Activated naive CD4-positive, alpha-beta T cell treated with anti-CD3 and anti-CD28 coated beads, Interleukin-2, amount 50 U/mL, for 24 hours (primary cell): ENCODE results near the gene GNG5.
"Not testable (repeated sequence)": the region's sequence is repeated elsewhere in the genome, so short reads cannot be mapped to it uniquely, and the experiment has no call there.

Source experiments
- H3K27ac Mint-ChIP-seq: one replicate; pipeline ENCODE4 v1.8.0; 2021; ENCODE audit warnings: mild to moderate bottlenecking, mixed read lengths
- H3K27me3 Mint-ChIP-seq: one replicate; pipeline ENCODE4 v1.8.0; 2021; ENCODE audit warnings: mixed read lengths
- H3K36me3 Mint-ChIP-seq: one replicate; pipeline ENCODE4 v1.8.0; 2021; ENCODE audit warnings: mixed read lengths
- H3K4me1 Mint-ChIP-seq: one replicate; pipeline ENCODE4 v1.8.0; 2021; ENCODE audit warnings: mixed read lengths
- H3K4me3 Mint-ChIP-seq: one replicate; pipeline ENCODE4 v1.8.0; 2021; ENCODE audit warnings: mild to moderate bottlenecking, mixed read lengths
- H3K9me3 Mint-ChIP-seq: one replicate; pipeline ENCODE4 v1.8.0; 2021; ENCODE audit warnings: mixed read lengths

Gene GNG5

DNA sequence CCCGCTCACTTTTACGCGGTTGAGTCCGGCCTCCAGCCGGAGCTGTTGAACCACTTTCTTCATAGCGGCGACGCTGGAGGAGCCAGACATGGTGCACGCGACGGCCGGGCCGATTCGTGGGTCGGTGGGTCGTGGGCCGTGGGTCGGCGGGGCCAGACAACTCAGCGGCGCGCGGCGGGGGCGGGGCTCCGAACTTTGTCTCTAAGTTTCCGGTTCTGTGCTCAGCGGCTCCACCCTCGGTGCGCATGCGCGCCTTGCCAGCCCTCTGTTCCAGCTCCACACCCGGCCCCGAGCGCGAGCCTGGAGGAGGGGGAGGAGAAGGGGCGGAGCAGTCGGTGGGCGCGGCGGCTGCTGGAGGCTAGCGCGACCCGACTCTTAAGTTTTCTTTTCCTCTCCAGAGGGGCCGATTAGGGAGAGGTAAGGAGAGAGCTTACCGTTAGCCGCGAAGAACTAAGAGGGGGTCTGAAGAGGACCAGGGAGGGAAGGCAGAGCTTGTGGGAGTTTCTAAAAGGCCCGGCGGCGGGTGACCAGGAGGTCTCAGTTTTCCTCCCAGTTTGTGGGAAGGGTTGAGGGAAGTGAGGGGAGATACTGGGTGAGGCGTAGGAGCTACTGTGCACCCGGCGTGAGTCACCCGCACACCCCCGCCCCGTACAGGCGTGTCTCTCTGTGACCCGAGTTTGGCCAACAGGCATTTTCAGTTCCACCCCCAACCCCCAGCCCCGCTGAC lies at the start of gene GNG5, which contains the start of gene SPATA1:
GNG5 (minus strand) TSS at position 580 of the 727 bp plus-strand sequence; CDS start at position 90, 490 bp downstream.
SPATA1 (plus strand) TSS at position 385 of the 727 bp plus-strand sequence. CDS start 9,974 bp downstream, outside the sequence.
- H3K4me1 Mint-ChIP-seq, result peaks cover 50% of the 10 kb centered on the region
- H3K27me3 Mint-ChIP-seq, result no peaks in the 10 kb centered on the region
- H3K36me3 Mint-ChIP-seq, result peaks cover 18% of the 10 kb centered on the region
- H3K9me3 Mint-ChIP-seq, result peaks cover 6% of the 10 kb centered on the region
- peak within 1 kb of the TSS; percentile 96 for H3K4me3 Mint-ChIP-seq
- peak within 1 kb of the TSS; percentile 99 for H3K27ac Mint-ChIP-seq

DNA sequence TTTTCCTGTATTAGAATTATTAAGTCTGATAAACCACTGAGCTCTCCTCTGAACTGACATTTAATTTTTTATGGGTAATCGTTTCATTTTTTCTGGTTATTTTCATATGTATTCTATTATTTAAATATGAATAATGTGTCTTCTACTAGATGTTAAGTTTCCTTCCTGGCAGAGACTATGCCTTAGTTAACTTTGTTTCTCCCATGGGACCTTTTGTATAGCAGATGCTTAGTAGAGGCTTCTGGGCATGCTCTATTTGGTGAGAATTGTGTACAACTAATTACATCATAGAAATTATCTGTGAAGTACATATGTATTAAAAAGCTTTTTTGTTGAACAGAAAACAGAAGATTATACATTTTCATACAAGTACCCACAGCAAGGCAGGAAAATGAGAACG lies 44.4 kb upstream of the GNG5 start:
- Mint-ChIP-seq H3K4me3 (no peak overlapping the region), H3K9me3 (no peaks in the 10 kb centered on the region), H3K4me1 (no peaks in the 10 kb centered on the region), H3K27me3 (no peaks in the 10 kb centered on the region), H3K27ac (no peak overlapping the region), H3K36me3 (peaks cover 2% of the 10 kb centered on the region)

- no peak overlapping the region for H3K4me3 Mint-ChIP-seq
- H3K36me3 Mint-ChIP-seq, result peaks cover 11% of the 10 kb centered on the region
- no peaks in the 10 kb centered on the region for H3K27me3 Mint-ChIP-seq
- no peak overlapping the region for H3K27ac Mint-ChIP-seq
- H3K4me1 Mint-ChIP-seq, result peaks cover 12% of the 10 kb centered on the region
- H3K9me3 Mint-ChIP-seq, result no peaks in the 10 kb centered on the region
Observed at GRCh38 chr1:84541679-84542078, 35.3 kb upstream of the GNG5 start.

DNA sequence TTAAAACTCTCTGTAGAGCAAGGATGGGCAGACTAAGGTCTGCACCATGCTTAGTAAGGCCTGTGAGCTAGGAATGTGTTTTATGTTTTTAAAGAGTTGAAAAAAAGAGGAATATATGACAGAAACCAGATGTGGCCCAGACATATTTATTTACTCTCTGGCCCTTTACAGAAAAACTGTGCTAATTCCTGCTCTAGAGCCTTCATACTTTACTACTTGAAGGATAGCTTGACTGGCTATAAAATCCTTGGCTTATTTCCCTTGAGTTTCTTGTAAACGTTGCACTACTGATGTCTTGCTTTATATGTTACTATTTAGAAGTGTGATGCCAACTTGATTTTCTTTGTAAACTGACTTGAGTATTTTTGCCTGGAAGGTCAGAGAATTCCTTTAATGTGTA lies 34.4 kb upstream of the GNG5 start:
- Mint-ChIP-seq H3K27ac (no peak overlapping the region), H3K4me3 (no peak overlapping the region), H3K4me1 (peaks cover 12% of the 10 kb centered on the region), H3K9me3 (no peaks in the 10 kb centered on the region), H3K36me3 (peaks cover 11% of the 10 kb centered on the region), H3K27me3 (no peaks in the 10 kb centered on the region)

GRCh38 chr1:84539972-84540371 lies 33.6 kb upstream of the GNG5 start:
- no peak overlapping the region for H3K4me3 Mint-ChIP-seq
- H3K4me1 Mint-ChIP-seq, result peaks cover 12% of the 10 kb centered on the region
- H3K36me3 Mint-ChIP-seq, result peaks cover 12% of the 10 kb centered on the region
- H3K27ac Mint-ChIP-seq, result peak overlapping the region; percentile 0
- no peaks in the 10 kb centered on the region for H3K27me3 Mint-ChIP-seq
- H3K9me3 Mint-ChIP-seq, result no peaks in the 10 kb centered on the region

DNA sequence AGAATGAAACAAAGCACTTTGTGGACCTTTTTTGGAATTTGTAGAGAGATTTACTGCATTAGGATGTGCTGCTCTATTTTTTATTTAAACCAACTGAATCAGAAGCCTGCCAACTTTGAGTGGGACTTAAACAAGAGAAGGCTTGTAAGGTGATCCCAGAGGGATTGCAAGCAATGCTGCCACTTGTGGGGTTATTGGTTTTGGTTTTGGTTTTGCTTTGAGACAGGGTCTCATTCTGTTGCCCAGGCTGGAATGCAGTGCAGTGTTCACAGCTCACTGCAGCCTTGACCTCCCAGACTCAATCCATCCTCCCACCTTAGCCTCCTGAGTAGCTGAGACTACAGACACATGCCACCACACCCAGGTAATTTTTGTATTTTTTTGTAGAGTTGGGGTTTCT lies 32.2 kb upstream of the GNG5 start:
- Mint-ChIP-seq H3K9me3 (no peaks in the 10 kb centered on the region), H3K4me1 (peaks cover 12% of the 10 kb centered on the region), H3K4me3 (no peak overlapping the region), H3K36me3 (peaks cover 14% of the 10 kb centered on the region), H3K27me3 (no peaks in the 10 kb centered on the region), H3K27ac (peak overlapping the region; percentile 41)

GRCh38 chr1:84525779-84526178 lies 19.4 kb upstream of the GNG5 start:
- H3K9me3 Mint-ChIP-seq, result no peaks in the 10 kb centered on the region
- peaks cover 7% of the 10 kb centered on the region for H3K36me3 Mint-ChIP-seq
- no peaks in the 10 kb centered on the region for H3K4me1 Mint-ChIP-seq
- no peaks in the 10 kb centered on the region for H3K27me3 Mint-ChIP-seq
- no peak overlapping the region for H3K27ac Mint-ChIP-seq
- H3K4me3 Mint-ChIP-seq, result no peak overlapping the region

- Mint-ChIP-seq H3K9me3 (no peaks in the 10 kb centered on the region), H3K27ac (no peak overlapping the region), H3K27me3 (no peaks in the 10 kb centered on the region), H3K4me1 (no peaks in the 10 kb centered on the region), H3K36me3 (peaks cover 7% of the 10 kb centered on the region), H3K4me3 (no peak overlapping the region)
Observed at GRCh38 chr1:84524590-84524989, 18.2 kb upstream of the GNG5 start.

DNA sequence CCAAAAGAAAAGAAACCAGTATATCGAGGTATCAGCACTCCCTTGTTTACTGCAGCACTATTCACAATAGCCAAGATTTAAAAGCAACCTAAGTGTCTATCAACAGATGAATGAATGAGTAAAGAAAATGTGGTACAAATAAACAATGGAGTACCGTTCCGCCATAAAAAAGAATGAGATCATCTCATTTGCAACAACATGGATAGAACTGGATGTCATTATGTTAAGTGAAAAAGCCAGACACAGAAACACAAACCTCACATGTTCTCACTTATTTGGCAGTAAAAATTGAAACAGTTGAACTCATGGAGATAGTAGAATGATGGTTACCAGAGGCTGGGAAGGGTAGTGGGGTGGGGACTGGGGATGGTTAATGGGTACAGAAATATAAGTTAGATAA lies 4.3 kb upstream of the GNG5 start:
- Mint-ChIP-seq H3K9me3 (peaks cover 6% of the 10 kb centered on the region), H3K4me1 (peaks cover 14% of the 10 kb centered on the region), H3K4me3 (no peak overlapping the region), H3K27me3 (no peaks in the 10 kb centered on the region), H3K36me3 (peaks cover 9% of the 10 kb centered on the region), H3K27ac (no peak overlapping the region)

DNA sequence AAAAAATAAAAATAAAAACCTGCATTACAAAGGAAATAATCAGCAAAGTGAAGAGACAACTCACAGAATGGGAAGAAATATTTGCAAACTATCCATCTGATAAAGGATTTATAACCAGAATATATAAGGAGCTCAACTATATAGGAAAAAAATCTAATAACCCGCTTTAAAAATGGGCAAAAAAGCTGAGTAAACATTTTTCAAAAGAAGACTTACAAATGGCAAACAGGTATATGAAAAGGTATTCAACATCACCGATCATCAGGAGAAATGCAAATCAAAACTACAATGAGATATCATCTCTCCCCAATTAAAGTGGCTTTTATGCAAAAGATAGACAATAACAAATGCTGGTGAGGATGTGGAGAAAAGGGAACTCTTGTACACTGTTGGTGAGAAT lies 3.8 kb upstream of the GNG5 start:
- H3K36me3 Mint-ChIP-seq, result peaks cover 13% of the 10 kb centered on the region

DNA sequence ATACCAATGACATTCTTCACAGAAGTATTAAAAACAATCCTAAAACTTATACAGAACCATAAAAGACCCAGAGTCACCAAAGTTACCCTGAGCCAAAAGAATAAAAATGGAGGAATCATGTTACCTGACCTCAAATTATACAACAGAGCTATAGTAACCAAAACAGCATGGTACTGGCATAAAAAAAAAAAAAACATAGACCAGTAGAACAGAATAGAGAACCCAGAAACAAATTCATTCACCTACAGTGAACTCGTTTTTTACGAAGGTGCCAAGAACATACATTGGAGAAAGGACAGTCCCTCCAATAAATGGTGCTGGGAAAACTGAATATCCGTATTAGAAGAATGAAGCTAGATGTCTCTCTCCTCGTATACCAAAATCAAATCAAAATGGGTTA lies 2.6 kb upstream of the GNG5 start:
- no peak overlapping the region for H3K4me3 Mint-ChIP-seq
- peaks cover 6% of the 10 kb centered on the region for H3K9me3 Mint-ChIP-seq
- H3K36me3 Mint-ChIP-seq, result peaks cover 15% of the 10 kb centered on the region
- no peaks in the 10 kb centered on the region for H3K27me3 Mint-ChIP-seq
- H3K27ac Mint-ChIP-seq, result no peak overlapping the region
- peaks cover 24% of the 10 kb centered on the region for H3K4me1 Mint-ChIP-seq

More for the DNA sequence above, 3.8 kb upstream of the GNG5 start:
- Mint-ChIP-seq H3K9me3 (peaks cover 6% of the 10 kb centered on the region), H3K4me1 (peaks cover 14% of the 10 kb centered on the region), H3K27ac (no peak overlapping the region), H3K27me3 (no peaks in the 10 kb centered on the region), H3K4me3 (no peak overlapping the region)

- peaks cover 15% of the 10 kb centered on the region for H3K36me3 Mint-ChIP-seq
- H3K4me3 Mint-ChIP-seq, result peak overlapping the region; percentile 8
- no peaks in the 10 kb centered on the region for H3K27me3 Mint-ChIP-seq
- peaks cover 29% of the 10 kb centered on the region for H3K4me1 Mint-ChIP-seq
- H3K9me3 Mint-ChIP-seq, result peaks cover 6% of the 10 kb centered on the region
- no peak overlapping the region for H3K27ac Mint-ChIP-seq
Observed at GRCh38 chr1:84508510-84508909, 2.1 kb upstream of the GNG5 start.

DNA sequence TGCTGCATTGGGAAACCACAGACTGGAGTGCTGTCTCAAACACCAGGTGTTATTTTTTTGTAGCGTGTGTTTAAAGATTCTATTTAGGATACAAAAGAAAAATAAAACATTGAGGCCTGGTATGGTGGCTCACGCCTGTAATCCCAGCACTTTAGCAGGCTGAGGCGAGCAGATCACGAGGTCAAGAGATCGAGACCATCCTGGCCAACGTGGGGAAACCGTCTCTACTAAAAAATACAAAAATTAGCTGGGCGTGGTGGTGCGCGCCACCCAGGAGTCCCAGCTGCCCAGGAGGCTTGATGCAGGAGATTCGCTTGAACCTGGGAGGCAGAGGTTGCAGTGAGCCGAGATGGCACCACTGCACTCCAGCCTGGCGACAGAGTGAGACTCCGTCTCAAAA lies 1.5 kb upstream of the GNG5 start:
- not testable (repeated sequence) for H3K9me3 Mint-ChIP-seq, H3K27me3 Mint-ChIP-seq, H3K4me3 Mint-ChIP-seq, H3K27ac Mint-ChIP-seq
- peaks cover 35% of the 10 kb centered on the region for H3K4me1 Mint-ChIP-seq
- peaks cover 15% of the 10 kb centered on the region for H3K36me3 Mint-ChIP-seq

- H3K27ac Mint-ChIP-seq, result peak overlapping the region; percentile 95
- peaks cover 6% of the 10 kb centered on the region for H3K9me3 Mint-ChIP-seq
Observed at GRCh38 chr1:84506729-84507453, 510 bp upstream of the GNG5 start.

GRCh38 chr1:84505493-84506001 lies 834 bp downstream of the GNG5 start:
- H3K4me3 Mint-ChIP-seq, result peak overlapping the region; percentile 96
- H3K27ac Mint-ChIP-seq, result peak overlapping the region; percentile 99
- peaks cover 6% of the 10 kb centered on the region for H3K9me3 Mint-ChIP-seq
- peaks cover 56% of the 10 kb centered on the region for H3K4me1 Mint-ChIP-seq
- no peaks in the 10 kb centered on the region for H3K27me3 Mint-ChIP-seq
- H3K36me3 Mint-ChIP-seq, result peaks cover 16% of the 10 kb centered on the region

More at GRCh38 chr1:84506729-84507453, 510 bp upstream of the GNG5 start:
- peaks cover 15% of the 10 kb centered on the region for H3K36me3 Mint-ChIP-seq
- H3K4me3 Mint-ChIP-seq, result peak overlapping the region; percentile 96
- H3K4me1 Mint-ChIP-seq, result peaks cover 43% of the 10 kb centered on the region
- H3K27me3 Mint-ChIP-seq, result no peaks in the 10 kb centered on the region
